CD4-positive, alpha-beta T cell treated with Interleukin-6 for 4 hours (primary cell): ENCODE data around the gene SYNC.
"Not testable (repeated sequence)": the region's sequence is repeated elsewhere in the genome, so short reads cannot be mapped to it uniquely, and the experiment has no call there.

Experiments used
- DNase-seq: peaks from one replicate; pipeline ENCODE4 v3.0.0-alpha.2; 2020; ENCODE audit warnings: mixed read lengths

The SYNC gene

GRCh38 chr1:32693455-32694174 lies 9.0 kb downstream of the SYNC start:
- no peak for DNase-seq

GRCh38 chr1:32686387-32686786 lies 16.2 kb downstream of the SYNC start:
- no peak for DNase-seq

GRCh38 chr1:32685498-32685897 lies 17.1 kb downstream of the SYNC start:
- no peak for DNase-seq

- no peak for DNase-seq
These were observed 18.3 kb downstream of the SYNC start for GRCh38 chr1:32684167-32684811.

- no peak for DNase-seq
These were observed 19.2 kb downstream of the SYNC start for GRCh38 chr1:32683397-32683796.

GRCh38 chr1:32681999-32682398 lies 20.6 kb downstream of the SYNC start:
- DNase-seq = no peak

- no peak for DNase-seq
These were observed 21.1 kb downstream of the SYNC start for GRCh38 chr1:32681509-32681908.

- no peak for DNase-seq
These were observed 21.9 kb downstream of the SYNC start for GRCh38 chr1:32680642-32681041.

GRCh38 chr1:32679993-32680392 lies 22.6 kb downstream of the SYNC start:
- not testable (repeated sequence) for DNase-seq

GRCh38 chr1:32676945-32677344 lies 25.6 kb downstream of the SYNC start:
- DNase-seq = no peak

- not testable (repeated sequence) for DNase-seq
These were observed 33.9 kb downstream of the SYNC start for GRCh38 chr1:32668716-32669115.

- no peak for DNase-seq
These were observed 35.5 kb downstream of the SYNC start for GRCh38 chr1:32666901-32667566.

GRCh38 chr1:32665915-32666314 lies 36.7 kb downstream of the SYNC start:
- DNase-seq = no peak

GRCh38 chr1:32659581-32659980 lies 43.0 kb downstream of the SYNC start:
- DNase-seq = no peak

GRCh38 chr1:32652244-32652962 lies 50.2 kb downstream of the SYNC start:
- no peak for DNase-seq

- no peak for DNase-seq
These were observed 51.0 kb downstream of the SYNC start for GRCh38 chr1:32651461-32652073.

GRCh38 chr1:32650752-32651460 lies 51.7 kb downstream of the SYNC start, which contains the start of gene RBBP4:
TSS of gene RBBP4 (plus strand) at chr1:32651208. CDS start at chr1:32651307, 99 bp downstream.
- DNase-seq = peak; percentile 98

GRCh38 chr1:32650248-32650751 lies 52.3 kb downstream of the SYNC start, which contains the start of gene ZBTB8OS:
TSS of gene ZBTB8OS (minus strand) at chr1:32650550. CDS start at chr1:32650529, 21 bp downstream.
- DNase-seq = peak; percentile 91

GRCh38 chr1:32647308-32648134 lies 55.0 kb downstream of the SYNC start:
- DNase-seq = no peak

GRCh38 chr1:32644426-32644825 lies 58.1 kb downstream of the SYNC start:
- DNase-seq = no peak
